GM18502 (cell line): Measurements from ENCODE around the gene FALEC.
"Not testable (repeated sequence)": the region's sequence is repeated elsewhere in the genome, so short reads cannot be mapped to it uniquely, and the experiment has no call there.

ENCODE experiments used
- ATAC-seq: cut with Tn5 transposase; IDR thresholded peaks from one replicate; pipeline ENCODE4 v1.9.1; 2021; ENCODE audit warnings: mild to moderate bottlenecking; ENCODE audit not compliant: unreplicated experiment, poor library complexity

FALEC gene

DNA sequence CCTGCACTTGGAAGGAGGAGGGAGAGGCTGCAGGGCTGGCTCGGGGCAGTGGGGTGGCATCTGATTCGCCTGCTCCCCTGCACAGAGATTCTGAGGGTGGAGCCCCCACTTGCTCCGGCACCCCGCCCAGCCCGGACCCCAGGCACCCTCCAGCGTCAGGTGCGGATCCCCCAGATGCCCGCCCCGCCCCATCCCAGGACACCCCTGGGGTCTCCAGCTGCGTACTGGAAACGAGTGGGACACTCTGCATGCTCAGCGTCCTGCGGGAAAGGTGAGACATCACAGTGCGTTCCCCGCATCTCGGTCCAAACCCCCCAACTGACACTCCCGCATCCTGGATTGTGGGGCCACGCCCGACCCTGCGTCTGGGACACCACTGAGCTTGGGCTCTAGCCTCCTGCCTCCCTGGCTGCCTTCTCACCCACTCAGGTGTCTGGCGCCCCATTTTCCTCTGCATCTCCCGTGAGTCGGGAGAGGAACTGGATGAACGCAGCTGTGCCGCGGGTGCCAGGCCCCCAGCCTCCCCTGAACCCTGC, 41.6 kb downstream of the FALEC start:
- ATAC-seq = no peak

DNA sequence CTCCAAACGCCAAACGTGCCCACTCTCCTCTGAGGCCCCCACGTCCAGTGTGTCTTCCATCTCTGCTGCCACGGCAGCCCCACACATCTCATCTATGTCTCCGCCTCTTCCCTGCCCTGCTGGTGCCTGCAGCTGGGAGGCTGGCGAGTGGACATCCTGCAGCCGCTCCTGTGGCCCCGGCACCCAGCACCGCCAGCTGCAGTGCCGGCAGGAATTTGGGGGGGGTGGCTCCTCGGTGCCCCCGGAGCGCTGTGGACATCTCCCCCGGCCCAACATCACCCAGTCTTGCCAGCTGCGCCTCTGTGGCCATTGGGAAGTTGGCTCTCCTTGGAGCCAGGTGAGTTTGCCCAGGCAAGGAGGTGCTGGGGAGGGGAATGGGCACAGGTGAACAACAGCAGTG, 42.3 kb downstream of the FALEC start:
- no peak for ATAC-seq

DNA sequence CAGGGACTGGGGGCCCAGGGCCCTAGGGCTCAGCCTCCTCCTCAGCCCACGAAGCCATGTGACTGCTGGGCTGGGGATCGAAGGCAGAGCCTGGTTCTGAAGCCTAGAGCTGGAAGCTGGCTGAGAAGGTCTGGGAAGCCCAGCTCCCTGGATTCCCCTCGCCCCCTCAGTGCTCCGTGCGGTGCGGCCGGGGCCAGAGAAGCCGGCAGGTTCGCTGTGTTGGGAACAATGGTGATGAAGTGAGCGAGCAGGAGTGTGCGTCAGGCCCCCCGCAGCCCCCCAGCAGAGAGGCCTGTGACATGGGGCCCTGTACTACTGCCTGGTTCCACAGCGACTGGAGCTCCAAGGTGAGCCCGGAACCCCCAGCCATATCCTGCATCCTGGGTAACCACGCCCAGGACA, 42.8 kb downstream of the FALEC start:
- ATAC-seq = no peak

- no peak for ATAC-seq
These were observed 43.5 kb downstream of the FALEC start for GRCh38 chr1:150558761-150559655.

DNA sequence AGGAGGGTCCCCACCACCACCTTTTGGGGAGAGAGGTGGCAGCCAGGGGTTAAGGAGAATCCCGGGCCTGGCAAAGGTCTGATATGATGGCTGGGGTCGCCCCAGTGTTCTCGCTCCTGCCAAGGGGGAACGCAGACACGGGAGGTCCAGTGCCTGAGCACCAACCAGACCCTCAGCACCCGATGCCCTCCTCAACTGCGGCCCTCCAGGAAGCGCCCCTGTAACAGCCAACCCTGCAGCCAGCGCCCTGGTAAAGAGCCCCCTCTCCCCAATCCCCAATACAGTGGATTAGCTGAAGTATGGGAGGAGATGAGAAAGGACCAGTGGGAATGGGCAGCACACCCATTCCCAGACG, 44.1 kb downstream of the FALEC start:
- ATAC-seq = no peak

DNA sequence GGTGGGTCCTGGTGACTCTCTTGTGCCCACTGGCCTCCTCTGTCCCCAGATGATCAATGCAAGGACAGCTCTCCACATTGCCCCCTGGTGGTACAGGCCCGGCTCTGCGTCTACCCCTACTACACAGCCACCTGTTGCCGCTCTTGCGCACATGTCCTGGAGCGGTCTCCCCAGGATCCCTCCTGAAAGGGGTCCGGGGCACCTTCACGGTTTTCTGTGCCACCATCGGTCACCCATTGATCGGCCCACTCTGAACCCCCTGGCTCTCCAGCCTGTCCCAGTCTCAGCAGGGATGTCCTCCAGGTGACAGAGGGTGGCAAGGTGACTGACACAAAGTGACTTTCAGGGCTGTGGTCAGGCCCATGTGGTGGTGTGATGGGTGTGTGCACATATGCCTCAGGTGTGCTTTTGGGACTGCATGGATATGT, 44.5 kb downstream of the FALEC start:
- ATAC-seq = no peak

DNA sequence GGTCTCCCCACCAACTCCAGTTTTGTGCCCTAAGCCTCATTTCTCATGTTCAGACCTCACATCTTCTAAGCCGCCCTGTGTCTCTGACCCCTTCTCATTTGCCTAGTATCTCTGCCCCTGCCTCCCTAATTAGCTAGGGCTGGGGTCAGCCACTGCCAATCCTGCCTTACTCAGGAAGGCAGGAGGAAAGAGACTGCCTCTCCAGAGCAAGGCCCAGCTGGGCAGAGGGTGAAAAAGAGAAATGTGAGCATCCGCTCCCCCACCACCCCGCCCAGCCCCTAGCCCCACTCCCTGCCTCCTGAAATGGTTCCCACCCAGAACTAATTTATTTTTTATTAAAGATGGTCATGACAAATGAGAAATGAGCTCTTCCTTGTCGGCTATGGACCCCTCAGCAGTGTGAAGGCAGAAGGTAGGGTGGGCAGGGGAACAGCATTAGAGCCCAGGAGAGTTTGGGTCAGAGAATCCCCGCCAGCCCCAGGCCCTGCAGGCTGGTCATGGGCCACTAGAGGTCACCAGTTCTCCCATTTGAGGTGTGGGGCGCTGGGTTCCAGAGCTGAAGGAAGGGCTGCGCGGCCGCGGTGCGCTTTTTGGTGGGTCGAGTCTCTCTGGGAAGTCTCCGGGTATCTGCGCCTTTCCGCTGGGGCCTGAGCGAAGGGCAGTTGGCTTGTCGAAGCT, 45.2 kb downstream of the FALEC start:
- peak; percentile 29 for ATAC-seq

DNA sequence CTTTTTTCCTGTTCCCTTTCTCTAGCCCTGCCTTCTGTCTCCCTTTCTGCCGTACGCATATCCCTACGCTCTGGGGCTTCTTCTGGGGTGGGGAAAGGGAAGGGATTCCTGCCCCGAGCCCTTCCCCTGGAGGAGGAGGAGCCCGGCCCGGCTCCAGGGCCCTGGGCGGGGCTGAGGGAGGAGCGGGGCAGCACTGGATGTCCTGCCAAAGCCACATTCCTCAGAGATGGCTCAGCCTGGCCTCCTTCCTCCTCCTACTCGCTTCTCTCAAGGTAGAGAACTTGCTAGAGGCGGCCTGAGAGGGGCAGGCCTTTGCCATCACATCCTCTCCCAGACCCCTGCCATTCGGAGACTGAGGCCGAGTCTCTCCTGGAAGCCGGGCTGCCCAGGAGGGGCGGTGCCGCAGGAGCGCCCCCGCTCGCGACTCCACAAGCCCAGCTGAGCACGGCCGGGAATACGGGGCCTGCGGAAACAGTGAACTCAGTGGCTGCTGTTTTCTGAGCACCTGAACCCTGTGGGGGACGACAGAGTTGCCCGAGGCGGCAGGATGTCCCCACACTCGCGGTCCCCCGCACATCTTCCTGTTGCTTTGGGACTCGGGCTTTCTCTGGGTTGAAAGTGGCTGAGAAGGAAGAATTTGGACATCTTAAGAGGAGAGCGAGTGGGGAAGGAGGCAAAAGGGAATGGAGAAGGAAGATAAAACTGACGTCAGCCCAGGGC, 45.9 kb downstream of the FALEC start:
- ATAC-seq = peak; percentile 22

DNA sequence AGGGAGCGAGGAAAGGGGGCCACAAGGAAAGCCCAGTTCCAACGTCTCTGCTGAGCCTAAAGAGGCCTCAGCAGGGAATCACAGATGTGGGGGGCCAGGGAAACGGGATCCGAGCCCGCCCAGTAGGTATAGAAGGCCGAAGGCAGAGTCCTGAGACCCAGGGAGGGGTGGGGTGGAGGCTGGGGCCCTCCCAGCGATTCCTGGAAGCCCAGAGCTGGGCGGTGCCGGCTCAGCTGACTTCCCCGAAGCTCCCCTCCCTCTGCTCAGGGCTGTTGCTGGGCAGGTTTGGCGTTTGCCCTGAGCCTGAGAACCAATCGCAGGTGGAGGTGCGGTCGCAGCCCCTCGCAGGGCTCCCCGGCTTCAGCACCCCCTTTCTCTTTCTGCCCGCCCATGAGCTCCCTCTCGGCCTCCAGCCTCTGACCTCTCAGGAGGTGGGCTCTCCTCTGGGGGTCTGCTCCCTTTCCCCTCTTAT, 46.5 kb downstream of the FALEC start:
- ATAC-seq = peak; percentile 44

DNA sequence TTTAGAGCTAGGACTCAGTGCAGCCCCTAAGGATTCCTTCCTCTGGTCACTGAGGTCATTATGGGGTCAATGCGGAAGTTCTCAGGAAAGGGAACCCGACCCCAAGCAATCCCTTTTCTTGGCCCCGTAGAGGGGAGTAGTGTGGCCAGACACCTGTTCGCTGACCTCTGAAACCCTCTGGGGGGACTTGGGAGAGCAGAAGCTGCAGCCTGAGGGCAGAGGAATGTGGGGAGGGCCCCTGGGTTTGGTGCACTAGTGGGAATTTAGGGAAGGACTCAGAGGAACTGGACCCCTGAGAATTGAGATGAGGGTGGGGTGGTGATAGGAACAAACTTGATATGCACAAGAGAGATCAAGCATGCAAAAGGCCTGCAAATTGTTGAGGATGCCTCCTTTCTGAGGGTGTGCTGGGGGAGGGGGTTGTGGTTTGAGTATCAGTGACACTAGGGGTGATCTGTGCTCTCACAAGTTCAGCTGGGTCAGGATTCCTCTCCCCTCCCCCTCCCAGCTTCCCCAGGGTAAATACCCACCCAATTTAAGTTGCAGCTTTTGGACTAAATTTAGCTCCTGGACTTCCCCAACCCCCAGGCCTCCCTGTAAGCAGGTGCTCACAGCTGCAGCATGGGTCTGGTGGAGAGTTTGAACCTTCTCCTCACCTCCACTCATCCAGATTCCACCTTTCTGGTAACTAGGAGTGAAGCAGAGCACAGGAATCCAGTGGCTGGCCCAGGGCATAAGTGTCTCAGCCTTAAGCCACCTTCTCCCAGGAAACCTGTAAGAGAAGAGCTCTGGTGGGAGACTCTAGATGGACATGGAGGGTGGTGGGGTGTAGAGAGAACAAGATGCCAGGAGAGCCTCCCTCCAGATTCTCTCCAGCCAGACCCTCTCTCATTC, 47.1 kb downstream of the FALEC start:
- ATAC-seq = peak; percentile 28

- no peak for ATAC-seq
These were observed 47.9 kb downstream of the FALEC start for GRCh38 chr1:150563340-150564038.

DNA sequence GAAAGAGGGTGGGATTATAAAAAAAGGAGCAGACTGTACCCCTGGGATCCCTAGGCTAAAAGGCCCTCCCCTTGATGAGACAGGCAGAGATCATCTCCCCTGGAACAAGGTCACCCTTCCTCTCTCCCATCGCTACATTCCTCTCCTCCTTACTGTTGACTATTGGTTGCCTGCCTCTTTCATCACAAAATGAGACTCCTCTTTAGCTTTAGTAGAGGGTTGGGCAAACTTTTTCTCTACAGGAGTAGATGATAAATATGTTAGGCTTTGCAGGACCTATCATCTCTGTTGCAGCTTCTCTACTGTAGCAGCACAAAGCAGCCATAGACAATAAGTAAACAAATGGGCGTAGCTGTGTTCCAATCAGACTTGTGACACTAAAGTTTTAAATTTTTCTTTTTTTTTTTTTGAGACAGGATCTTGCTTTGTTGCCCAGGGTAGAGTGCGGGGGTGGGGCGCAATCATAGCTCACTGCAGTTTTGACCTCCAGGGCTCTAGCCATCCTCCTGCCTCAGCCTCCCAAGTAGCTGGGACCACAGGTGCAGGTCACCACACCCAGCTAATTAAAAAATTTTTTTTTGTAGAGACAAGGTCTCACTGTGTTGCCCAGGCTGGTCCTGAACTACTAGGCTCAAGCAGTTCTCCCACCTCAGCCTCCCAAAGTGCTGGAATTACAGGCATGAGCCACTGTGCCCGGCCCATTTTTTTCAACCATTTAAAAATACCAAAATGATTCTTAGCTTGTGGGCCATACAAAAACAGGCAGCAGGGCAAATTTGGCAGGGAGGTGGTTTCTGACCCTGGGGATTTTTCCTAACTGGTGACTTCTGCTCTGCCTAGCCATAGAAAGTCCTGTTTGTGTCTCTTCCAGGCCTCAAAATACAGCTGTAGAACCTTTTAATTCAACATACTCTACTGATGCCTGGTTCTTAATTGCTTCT, 48.8 kb downstream of the FALEC start:
- no peak for ATAC-seq

DNA sequence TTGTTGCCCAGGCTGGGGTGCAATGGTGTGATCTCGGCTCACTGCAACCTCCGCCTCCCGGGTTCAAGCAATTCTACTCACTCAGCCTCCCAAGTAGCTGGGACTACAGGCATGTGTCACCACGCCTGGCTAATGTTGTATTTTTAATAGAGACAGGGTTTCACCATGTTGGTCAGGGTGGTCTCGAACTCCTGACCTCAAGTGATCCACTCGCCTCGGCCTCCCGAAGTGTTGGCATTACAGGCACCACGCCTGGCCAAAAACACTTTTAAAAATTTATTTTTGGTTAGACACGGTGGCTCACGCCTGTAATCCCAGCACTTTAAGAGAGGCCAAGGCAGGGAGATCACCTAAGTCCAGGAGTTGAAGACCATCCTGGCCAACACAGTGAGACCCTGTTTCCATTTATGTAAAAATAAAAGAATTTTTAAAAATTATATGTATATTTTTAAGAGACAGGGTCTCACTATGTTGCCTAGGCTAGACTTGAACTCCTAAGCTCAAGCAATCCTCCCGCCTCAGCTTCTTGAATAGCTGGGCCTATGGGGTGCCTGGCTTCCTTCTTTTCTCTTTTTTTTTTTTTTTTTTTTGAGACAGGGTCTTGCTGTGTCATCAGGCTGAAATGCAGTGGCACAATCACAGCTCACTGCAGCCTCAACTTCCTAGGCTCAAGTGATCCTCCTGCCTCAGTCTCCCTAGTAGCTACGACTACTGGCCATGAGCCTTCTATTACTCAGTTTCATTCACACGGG, 49.9 kb downstream of the FALEC start:
- ATAC-seq = not testable (repeated sequence)

DNA sequence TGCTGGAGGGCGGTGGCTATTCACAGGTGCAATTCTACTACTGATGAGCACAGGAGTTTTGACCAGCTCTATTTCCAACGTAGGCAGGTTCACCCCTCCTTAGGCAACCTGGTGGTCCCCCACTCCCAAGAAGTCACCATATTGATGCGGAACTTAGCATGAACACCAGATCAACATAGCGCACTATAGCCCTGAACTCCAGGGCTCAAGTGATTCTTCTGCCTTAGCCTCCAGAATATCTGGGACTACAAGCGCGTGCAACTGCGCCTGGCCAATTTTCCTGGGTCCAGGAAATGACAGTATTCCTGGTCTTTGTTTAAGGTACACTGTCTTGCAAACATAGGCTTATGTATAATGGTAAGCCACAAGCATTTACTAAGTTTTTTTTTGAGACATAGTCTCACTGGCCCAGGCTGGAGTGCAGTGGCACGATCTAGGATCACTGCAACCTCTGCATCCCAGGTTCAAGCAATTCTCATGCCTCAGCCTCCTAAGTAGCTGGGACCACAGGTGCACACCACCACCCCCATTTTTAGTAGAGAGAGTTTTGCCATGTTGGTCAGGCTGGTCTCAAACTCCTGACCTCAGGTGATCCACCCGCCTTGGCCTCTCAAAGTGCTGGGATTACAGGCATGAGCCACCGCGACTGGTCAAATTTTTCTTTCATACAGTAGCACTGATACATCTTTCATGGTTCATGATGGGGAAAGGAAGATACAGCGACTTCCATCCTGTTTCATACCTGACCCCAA, 51.2 kb downstream of the FALEC start:
- no peak for ATAC-seq

- peak; percentile 37 for ATAC-seq
These were observed 51.8 kb downstream of the FALEC start for GRCh38 chr1:150567341-150567716.

DNA sequence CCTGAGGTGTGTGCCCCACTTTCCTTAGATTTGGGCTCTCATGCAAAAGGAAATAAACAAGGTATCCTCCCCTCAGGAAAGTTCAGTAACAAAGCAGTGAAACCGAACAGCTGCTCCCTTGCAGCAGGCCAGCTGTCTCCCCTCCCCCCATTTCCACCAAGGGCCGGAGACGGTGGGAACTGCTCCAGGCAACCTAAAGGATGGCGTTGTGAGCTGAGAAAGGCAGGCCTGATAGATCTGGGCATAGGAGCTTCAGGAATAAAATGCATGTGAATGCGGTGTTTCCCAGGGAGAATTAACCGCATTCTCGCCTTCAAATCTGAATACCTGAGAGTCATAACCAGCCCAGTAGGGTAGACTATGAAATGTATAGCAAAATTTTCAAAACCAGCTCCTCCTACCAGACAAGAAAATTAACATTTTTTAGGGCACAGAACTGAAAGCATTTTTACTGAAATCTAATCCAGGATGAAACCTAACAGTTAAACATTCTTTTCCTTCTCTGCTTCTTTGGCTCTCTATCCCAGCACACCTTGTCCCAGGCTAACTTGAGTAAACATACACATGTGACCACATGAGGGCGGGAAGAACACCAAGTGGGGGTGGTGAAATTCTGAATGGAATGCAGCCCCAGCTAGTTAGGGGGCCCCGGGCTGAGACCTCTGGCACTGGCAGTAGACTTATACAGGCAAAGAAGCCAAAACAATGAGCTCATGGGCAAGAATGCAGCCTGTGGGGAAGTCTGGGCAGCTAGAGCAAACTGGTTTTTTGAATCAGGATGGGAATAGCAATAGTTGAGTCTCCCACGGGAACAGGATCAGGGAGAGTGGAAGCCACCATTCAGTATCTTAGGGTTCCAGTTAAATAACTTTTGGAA, 52.4 kb downstream of the FALEC start:
- peak; percentile 28 for ATAC-seq
